Ovary (tissue), 3 donors: ENCODE measurements around the gene RNF214.

Experiments used
- CTCF ChIP-seq, 3 donors: fragments of 450-650 bp in 2 of 3; fragments of 200-600 bp in 1 of 3; IDR thresholded peaks; one replicate each; pipeline versions ENCODE4 v1.5.1 to v1.8.0; 2016 to 2022; ENCODE audit warnings: antibody characterized with exemption in 3 of 3, mild to moderate bottlenecking in 1 of 3
- EP300 ChIP-seq: sonication (generic); formaldehyde crosslinking; IDR thresholded peaks from one replicate; pipeline ENCODE4 v1.6.1; 2017; ENCODE audit warnings: antibody characterized with exemption
- POLR2A ChIP-seq: fragments of 450-650 bp; IDR thresholded peaks from one replicate; pipeline ENCODE4 v1.6.1; 2017; ENCODE audit warnings: antibody characterized with exemption, mild to moderate bottlenecking, moderate library complexity
- donor health status: DM: no; HTN: no; CAD: no.

GRCh38 chr11:117189941-117190544, 42.4 kb upstream of the RNF214 start:
- no peak for TF ChIP-seq CTCF (IDR thresholded peaks at IDR 0.05)
- no peak for TF ChIP-seq POLR2A
- TF ChIP-seq EP300: no peak
